ENCODE measurements around the gene KLHL11.
"Not testable (repeated sequence)": the region's sequence is repeated elsewhere in the genome, so short reads cannot be mapped to it uniquely, and the experiment has no call there.

Gene KLHL11

GRCh38 chr17:41882756-41883155 is 17.5 kb upstream of the KLHL11 start:
- DNase-seq = no peak

GRCh38 chr17:41880130-41880529 is 14.9 kb upstream of the KLHL11 start:
- no peak for DNase-seq

GRCh38 chr17:41874293-41874670 is 9.1 kb upstream of the KLHL11 start:
- not testable (repeated sequence) for DNase-seq

- DNase-seq = no peak
Measured at GRCh38 chr17:41873559-41874292, 8.5 kb upstream of the KLHL11 start.

- DNase-seq = no peak
Measured at GRCh38 chr17:41871789-41872188, 6.6 kb upstream of the KLHL11 start.

GRCh38 chr17:41870627-41871026 is 5.4 kb upstream of the KLHL11 start:
- no peak for DNase-seq

- DNase-seq = no peak
Measured at GRCh38 chr17:41870097-41870496, 4.9 kb upstream of the KLHL11 start.

- no peak for DNase-seq
Measured at GRCh38 chr17:41869426-41869825, 4.2 kb upstream of the KLHL11 start.

GRCh38 chr17:41868568-41868967 is 3.3 kb upstream of the KLHL11 start:
- DNase-seq = no peak

- no peak for DNase-seq
Measured at GRCh38 chr17:41865596-41865893, 322 bp upstream of the KLHL11 start.

- DNase-seq = no peak
Measured at GRCh38 chr17:41864498-41864835, 756 bp downstream of the KLHL11 start.

- DNase-seq = no peak
Measured at GRCh38 chr17:41863074-41863848, 2.0 kb downstream of the KLHL11 start.

GRCh38 chr17:41860254-41860931 is 4.8 kb downstream of the KLHL11 start:
- no peak for DNase-seq

GRCh38 chr17:41851382-41851781 is 13.8 kb downstream of the KLHL11 start:
- not testable (repeated sequence) for DNase-seq

GRCh38 chr17:41849251-41849990 is 15.8 kb downstream of the KLHL11 start:
- no peak for DNase-seq

GRCh38 chr17:41848788-41849187 is 16.4 kb downstream of the KLHL11 start:
- no peak for DNase-seq

- DNase-seq = no peak
Measured at GRCh38 chr17:41844971-41845370, 20.3 kb downstream of the KLHL11 start.

- not testable (repeated sequence) for DNase-seq
Measured at GRCh38 chr17:41840781-41841180, 24.4 kb downstream of the KLHL11 start.

GRCh38 chr17:41839448-41839847 is 25.8 kb downstream of the KLHL11 start:
- not testable (repeated sequence) for DNase-seq

- DNase-seq = no peak
Measured at GRCh38 chr17:41837761-41838538, 27.3 kb downstream of the KLHL11 start, which contains the start of gene KLHL10. Gene KLHL10, plus strand, starts transcription at chr17:41837825. Its CDS starts 108 bp downstream, at chr17:41837933.

- no peak for DNase-seq
Measured at GRCh38 chr17:41836550-41837196, 28.6 kb downstream of the KLHL11 start.
